Measurements from ENCODE around the gene C3.
"Not testable (repeated sequence)": the region's sequence is repeated elsewhere in the genome, so short reads cannot be mapped to it uniquely, and the experiment has no call there.

The C3 gene

DNA sequence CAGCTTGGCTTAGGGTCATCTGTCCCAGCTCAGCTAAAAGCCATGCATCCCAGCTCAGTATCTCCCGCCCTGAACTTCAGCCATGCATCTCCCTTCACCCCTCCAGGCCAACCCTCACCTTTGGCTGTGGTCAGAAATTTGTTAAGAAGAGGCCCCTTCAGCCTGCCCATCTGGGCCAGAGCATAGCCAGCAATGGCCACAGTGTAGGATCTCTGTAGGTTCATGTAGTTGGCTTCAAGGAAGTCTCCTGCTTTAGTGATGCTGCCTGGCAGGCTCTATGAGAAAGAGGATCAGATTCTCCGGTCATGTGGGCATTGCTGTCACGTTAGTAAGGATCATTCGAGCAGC lies 33.8 kb downstream of the C3 start:
- no peak for DNase-seq

DNA sequence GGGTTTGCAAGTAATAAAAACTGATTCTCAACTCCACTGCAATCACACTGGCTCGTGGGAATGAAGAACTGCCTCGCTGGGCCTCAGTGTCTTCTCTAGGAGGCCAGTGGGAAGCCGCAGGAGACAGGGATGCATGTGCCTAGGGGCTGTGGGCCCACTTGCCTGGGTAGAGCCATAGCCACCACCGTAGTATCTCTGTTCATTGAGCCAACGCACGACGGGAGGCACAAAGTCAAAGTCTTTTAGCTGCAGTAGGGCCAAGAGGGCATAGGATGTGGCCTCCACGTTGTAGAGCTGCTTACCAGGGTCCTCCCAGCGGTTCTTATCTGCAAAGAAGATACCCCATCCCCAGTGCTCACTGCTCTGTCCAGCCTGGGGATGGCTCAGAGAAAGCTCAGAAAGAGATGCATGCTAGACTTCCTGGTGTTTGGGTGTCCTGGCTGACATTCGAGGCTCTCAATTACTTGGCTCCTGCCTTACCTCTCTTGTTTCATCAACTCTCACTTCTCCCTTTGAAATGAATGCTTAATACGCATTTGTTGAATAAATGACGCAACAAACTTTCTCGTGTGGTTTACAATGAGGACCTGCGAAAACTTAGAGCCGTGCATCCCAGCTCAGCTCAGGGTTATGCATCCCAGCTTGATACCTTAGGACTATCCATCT lies 34.4 kb downstream of the C3 start:
- DNase-seq, result no peak

DNA sequence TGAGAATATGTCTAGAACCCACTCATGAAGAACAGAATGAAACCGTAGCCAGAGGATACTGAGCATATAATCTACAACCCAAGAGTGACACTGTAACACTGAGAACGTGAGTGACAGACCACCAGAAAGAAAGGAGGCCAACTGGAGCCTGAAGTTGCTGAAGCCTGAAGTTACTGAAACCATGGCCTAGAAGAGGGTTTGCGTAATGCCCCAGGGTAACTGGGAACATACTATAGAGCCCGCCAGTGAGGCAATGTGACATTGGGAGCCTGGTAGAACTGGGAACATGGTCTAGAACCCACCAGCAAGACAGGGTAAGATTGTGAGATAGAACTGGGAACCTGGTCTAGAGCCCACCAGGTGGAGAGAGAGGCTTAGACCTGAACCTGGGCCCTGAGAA lies 35.0 kb downstream of the C3 start:
- no peak for DNase-seq

DNA sequence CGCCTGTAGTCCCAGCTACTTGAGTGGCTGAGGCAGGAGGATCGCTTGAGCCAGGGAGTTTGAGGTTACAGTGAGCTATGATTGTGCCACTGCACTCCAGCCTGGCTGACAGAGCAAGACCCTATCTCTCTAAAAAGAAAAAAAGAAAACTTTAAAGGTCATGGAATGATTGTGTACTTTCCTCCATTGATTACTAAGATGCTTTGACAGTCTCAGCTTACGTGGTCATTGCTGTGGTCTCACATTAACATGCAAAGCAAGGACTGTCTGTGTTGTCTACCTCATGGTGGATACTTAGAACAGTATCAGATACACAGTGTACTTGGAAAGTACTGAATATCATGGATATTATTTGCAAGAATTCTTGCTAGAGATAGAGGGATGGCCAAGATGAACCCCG lies 36.5 kb downstream of the C3 start:
- DNase-seq, result no peak

- DNase-seq, result no peak
These were observed 37.8 kb downstream of the C3 start for GRCh38 chr19:6682607-6683128.

DNA sequence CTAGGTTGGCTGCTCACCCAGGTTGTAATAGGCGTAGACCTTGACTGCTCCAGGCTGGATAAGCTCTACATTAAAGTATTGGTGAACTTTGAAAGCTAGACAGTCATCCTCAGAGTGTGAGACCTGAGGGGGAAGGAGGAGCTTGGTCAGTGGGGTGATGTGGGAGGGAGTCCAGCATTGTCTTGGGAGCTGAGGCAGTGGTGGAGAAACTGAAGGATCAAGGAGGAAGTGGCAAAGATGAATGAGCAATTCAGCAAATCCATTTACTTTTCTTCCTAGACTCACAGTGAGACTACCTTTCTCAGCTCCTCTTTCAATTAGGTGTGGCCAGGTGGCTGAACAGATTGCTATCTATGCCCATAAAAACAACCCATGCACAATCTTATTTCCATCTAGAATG lies 40.3 kb downstream of the C3 start:
- no peak for DNase-seq

DNA sequence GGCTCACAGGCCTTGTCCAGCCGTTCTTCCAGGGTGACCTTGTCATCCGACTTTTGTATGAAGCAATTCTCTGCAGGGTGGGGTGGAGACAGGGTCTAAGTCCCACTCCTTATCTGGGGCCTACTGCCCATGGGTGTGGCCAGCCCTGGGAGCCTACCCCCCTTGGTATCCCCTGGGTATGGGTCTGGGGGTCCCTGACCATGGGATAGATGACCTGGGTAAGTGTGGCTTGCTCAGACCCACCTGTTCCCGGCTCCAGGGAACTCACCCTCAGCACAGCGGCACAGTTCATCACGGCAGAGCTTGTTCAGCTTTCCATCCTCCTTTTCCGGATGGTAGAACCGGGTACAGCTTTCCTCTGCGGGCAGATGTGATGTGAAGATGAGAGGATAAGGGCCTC lies 41.3 kb downstream of the C3 start:
- DNase-seq, result no peak

DNA sequence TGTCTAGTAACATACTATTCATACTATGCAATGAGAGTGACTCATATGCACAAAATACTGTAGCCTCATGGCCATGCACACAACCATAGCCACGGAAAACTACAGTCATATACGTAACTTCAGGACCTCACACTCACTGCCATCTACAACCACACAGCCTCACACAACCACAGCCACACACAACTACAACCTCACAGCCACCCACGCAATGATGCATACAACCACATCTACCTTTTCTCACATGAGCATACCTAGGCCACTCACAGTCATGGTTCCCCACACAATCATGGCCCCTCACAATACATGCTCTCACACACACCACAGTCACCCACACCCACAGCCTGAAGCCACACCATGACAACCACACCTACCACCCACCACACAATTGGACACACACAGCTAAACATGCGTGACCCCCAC lies 41.8 kb downstream of the C3 start:
- peak; percentile 56 to 87 for DNase-seq

- peak; percentile 32 to 63 for DNase-seq
These were observed 42.4 kb downstream of the C3 start for GRCh38 chr19:6677883-6678689.

GRCh38 chr19:6677495-6677882 lies 43.0 kb downstream of the C3 start:
- DNase-seq, result no peak

GRCh38 chr19:6676288-6676687 lies 44.2 kb downstream of the C3 start:
- DNase-seq, result no peak

- DNase-seq, result peak; percentile 82 to 95
These were observed 45.6 kb downstream of the C3 start for GRCh38 chr19:6674868-6675305.

DNA sequence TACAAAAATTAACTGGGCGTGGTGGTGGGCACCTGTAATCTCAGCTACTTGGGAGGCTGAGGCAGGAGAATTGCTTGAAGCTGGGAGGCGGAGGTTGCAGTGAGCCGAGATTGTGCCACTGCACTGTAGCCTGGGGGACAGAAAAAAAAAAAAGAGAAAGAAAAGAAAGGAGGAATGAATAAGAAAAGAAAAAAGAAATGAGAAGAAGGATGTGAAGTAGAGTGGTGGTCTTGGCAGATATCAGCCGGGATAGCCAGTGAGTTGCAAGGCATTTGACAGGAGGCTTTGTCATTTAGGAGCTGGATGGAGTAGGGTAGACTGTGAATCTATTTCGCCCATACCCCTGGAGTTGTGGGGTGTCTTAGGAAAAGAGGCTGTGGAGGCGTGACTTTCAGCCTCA lies 46.0 kb downstream of the C3 start:
- not testable (repeated sequence) for DNase-seq

- no peak for DNase-seq
These were observed 47.7 kb downstream of the C3 start for GRCh38 chr19:6672693-6673290.

DNA sequence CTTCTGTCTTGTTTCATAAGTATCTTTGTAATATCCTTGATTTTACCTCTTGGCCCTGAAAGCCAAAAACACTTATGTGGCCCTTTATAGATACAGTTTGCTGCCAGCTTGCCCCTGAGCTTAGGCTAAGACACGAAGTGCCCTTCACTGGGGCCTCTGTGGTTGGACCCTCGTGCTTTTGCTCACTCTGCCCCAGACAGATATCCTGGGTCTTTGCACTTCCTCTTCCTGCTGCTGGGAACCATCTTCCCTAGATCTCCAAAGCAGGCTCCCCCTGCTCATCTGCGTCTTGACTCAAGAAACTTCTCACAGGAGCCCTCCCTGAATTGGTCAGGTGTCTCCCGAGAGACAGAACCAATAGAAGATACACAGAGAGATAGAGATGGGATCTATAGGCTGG lies 48.5 kb downstream of the C3 start:
- no peak for DNase-seq

DNA sequence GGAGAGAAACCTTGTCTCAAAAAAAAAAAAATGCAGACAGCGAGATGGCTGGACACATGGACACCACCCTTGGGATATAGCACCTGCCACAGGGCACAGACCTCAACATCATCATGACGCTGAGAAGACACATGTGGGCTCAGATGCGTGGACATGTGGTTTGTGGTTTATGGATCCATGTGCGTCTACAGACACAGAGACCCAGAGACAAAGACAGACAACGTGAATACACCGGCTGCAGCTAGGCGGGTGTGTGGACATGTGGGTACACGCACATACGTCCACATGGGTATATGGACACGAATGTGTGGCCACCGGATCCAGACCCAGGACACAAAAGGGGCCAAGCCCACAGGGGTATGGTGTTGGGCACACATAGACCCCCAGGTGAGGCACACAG lies 51.8 kb downstream of the C3 start:
- DNase-seq, result peak; percentile 32 to 45

DNA sequence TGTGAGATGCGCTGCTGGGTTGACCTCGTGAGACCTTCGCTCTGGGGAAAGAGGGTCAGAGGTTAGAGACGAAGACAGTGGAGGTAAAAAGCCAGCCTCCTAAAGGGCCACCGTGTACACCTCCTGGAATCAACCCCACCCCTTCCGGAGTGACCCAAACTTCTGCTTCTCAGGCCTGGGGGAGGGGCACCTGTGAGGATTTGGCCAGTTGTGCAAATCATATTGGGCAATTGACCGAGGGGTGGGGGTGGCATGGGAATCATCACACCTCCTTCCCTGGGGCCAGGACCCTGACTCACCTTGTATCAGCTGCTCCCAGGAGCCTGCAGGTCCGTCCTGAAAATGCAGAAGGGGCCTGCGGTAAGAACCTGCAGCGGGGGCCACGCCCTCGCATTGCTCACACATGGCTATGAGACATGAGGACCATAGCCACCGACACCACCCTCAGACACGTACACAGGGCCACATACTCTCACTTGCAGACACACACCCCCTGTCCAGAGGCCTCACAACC lies 53.3 kb downstream of the C3 start:
- peak; percentile 34 to 47 for DNase-seq

GRCh38 chr19:6664916-6665315 lies 55.5 kb downstream of the C3 start:
- DNase-seq, result no peak

GRCh38 chr19:6663236-6664201 lies 56.9 kb downstream of the C3 start:
- DNase-seq, result peak; percentile 33 to 56

DNA sequence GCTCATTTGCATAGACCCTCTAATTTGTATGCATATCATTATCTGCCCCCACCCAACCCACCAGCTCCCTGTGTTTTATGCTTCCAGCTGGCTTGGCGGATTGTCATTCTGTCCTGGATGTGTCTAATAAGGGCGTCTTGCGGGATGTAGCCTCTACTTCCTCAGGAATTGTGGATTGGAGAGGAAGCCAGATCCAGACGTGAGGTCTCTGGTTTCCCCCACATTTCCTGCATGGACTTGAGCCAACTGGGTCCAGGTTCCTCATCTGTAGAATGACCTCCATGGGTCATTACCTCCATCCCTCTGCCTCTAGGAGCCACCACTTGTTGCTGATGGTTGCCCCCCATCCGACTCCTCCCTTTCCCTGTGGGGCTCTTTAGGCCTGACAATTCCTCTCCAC lies 57.7 kb downstream of the C3 start:
- DNase-seq, result peak in 1 of 2 experiments; percentile 21

DNA sequence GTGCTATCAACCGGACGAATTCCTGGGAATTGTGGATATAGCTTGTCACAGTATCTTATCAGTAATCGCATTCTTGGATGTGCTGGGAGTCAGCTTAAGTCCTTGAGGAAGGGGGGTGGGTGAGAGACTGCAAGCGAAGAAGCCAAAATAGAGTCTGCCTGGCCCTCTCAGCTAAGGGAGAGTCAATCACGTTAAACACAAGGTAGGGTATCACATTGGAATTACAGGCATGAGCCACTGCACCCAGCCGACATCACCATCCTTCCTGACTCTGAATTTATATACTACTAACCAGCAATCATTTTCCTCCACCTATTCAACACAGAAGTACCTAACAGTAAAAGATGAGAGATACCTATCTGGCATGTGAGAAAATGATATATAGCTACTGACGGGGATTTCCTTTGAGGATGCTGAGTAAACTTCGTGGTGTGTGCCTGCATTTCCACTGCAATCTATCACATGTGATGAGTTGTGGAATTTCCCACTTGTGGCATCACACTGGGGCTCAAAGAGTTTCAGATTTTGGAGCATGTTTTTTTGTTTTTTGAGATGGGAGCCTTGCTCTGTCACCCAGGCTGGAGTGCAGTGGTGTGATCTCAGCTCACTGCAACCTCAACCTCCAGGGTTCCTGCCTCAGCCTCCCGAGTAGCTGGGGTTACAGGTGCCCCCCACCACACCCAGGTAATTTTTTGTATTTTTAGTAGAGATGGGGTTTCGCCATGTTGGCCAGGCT lies 58.8 kb downstream of the C3 start:
- DNase-seq, result peak; percentile 41 to 81

DNA sequence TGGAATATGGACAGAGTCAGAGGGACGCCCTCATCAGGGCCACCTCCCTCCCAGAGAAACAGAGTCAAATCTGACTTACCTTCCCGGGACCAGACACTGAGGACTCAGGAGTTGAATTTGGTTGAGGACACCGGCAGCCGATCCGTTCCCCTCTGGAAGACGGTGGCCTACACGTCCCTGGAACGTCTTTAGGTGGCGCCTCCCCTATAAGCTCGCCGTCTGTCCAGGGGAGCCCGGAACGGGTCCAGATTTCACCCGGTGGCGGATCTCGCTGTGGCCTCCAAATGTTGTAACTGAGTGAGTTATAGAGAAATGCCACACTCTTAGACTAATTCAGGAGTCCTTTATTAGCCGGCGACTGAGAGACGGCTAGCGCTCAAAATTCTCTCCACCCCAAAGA lies 59.5 kb downstream of the C3 start:
- no peak for DNase-seq

Data from stimulated activated CD4-positive, alpha-beta T cell treated with anti-CD3 and anti-CD28 coated beads, Interleukin-4, amount 100 ng/mL, for 4 hours (primary cell).